DOHH2 (cell line): ENCODE measurements around the gene RBCK1.

ENCODE experiments used
- CTCF ChIP-seq: fragments of 200-600 bp; sonication (generic); IDR thresholded peaks from one replicate; pipeline ENCODE4 v1.5.1; 2014; ENCODE audit warnings: antibody characterized with exemption, mild to moderate bottlenecking, low read depth, low read length; ENCODE audit not compliant: poor library complexity, severe bottlenecking
- EZH2phosphoT487 ChIP-seq: fragments of 200-600 bp; sonication (generic); IDR thresholded peaks from 2 replicates; pipeline ENCODE4 v1.6.1; 2017; ENCODE audit warnings: borderline replicate concordance, mild to moderate bottlenecking, antibody characterized with exemption, low read length, moderate library complexity, mixed read lengths

- TF ChIP-seq CTCF: no peak
- no peak for TF ChIP-seq EZH2phosphoT487
These were observed 19.3 kb downstream of the RBCK1 start for GRCh38 chr20:427401-427800.
